AG20443 (cell line): ENCODE data around the gene GABBR2.
"Not testable (repeated sequence)": the region's sequence is repeated elsewhere in the genome, so short reads cannot be mapped to it uniquely, and the experiment has no call there.

Source experiments
- DNase-seq: peaks from one replicate; pipeline ENCODE4 v3.0.0; 2012; ENCODE audit warnings: low spot score, mixed read lengths

The GABBR2 gene

GRCh38 chr9:98594546-98595160 is 114.1 kb downstream of the GABBR2 start:
- no peak for DNase-seq

GRCh38 chr9:98593354-98594253 is 115.1 kb downstream of the GABBR2 start:
- DNase-seq = no peak

GRCh38 chr9:98591696-98592095 is 117.0 kb downstream of the GABBR2 start:
- DNase-seq = no peak

DNA sequence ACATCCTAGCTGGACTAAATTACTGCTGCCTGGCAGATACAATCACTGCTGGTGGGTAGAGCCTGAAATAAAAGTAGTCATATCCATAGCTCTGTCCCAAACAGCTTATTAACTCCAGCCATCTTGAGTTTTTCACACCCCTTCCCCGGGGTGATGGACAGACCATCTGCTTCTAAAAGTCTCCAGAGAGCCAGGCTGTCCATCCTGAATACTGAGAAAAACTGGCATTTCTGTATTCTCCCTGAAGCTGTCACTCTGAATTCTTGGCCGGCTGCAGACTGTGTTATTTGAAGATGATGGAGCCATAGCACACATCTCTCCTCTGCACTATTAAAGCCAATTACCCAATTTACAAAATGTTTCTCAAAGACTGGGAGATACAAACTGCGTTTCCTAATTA is 118.6 kb downstream of the GABBR2 start:
- no peak for DNase-seq

- DNase-seq = no peak
Observed at GRCh38 chr9:98589102-98589501, 119.6 kb downstream of the GABBR2 start.

DNA sequence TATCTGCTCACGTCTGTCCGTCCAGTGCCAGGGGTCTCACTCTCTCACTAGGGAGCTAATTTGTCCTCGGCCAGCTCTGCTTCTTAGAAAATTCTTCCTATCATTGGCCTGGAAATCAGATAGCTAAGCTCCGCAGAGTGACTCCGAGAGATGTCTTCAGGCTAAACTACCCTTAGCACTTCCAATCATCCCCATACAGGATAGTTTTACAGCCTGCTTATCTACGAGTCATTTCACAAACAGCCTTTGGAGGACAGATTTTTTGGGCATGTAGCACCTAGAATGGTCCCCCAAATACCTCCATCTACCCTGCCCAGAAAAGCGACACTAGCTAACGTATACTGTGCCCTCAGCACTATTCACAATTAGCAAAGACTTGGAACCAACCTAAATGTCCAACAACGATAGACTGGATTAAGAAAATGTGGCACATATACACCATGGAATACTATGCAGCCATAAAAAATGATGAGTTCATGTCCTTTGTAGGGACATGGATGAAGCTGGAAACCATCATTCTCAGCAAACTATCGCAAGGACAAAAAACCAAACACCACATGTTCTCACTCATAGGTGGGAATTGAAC is 123.8 kb downstream of the GABBR2 start:
- not testable (repeated sequence) for DNase-seq

DNA sequence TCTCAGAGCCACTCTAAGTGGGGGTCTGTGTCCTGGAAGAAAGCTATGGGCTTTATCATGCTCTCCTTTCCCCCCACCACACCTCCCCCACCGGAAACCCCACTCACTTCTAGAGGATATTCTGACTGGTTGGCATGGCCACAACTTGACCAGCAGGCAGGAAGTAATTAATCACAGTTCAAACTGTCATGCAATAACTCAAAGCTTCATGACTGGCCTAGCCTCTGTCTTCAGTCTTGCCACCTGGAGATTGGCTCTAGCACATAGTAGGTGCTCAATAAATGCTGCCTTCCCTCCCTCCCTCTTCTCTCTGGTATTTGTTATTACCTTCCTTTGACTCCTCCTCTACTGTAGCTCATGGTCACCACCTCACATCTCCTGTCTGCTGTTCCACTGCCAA is 124.7 kb downstream of the GABBR2 start:
- no peak for DNase-seq

DNA sequence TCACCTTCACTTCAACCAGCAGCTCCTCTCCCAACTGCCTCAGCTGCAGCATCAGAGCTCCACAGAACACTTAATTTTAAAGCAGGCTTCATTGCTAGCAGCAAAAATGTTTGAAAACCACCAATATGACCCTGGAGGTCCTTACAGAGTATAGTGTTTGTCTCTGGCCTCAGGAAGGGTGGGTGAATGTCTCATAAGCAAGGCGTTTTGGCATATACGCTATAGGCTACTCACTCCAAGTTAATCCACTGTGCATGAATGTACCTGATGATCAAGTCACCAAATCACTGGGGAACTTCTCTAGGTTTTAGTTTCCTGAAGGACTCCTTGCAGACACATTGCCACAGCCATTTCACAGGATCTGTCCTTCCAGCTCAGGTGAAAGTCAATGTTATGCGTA is 125.3 kb downstream of the GABBR2 start:
- no peak for DNase-seq

DNA sequence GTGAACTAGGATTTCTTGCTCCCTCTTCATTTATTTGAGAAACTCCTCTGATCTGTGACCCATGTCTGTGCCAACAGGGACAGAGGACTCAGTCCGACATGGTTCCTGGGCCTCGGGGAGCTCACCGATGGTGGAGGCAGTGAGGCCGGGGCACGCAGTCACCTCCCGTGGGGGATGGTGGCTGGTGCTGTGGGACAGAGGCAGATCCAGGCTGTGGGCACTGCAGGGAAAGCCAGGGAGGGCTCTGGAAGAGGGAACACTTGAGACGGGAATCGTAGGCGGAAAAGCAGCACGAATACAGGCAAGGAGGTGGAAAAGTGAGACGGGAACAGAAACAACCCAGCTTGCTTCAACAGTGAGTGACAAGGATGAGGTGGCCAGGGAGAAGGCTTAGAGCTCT is 127.8 kb downstream of the GABBR2 start:
- no peak for DNase-seq

DNA sequence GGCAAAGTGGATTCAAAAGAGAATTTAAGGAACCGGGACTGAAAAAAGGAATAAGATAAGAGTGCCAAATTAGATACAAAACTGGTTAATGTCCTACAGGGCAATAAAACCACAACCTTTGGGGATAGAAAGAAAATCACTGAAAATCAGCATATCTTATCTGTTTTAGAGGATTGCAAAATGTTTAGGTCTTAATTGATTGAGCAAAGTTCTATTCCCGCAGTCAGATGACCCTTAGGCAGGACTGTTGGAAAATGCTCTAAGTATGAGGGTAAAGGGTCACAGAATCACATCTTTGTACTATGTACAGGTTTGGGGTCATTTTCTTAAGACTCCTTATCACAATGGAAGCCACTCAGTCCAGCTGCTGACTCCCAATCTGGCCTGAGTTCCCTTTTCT is 129.0 kb downstream of the GABBR2 start:
- DNase-seq = no peak

GRCh38 chr9:98577446-98577845 is 131.3 kb downstream of the GABBR2 start:
- no peak for DNase-seq

DNA sequence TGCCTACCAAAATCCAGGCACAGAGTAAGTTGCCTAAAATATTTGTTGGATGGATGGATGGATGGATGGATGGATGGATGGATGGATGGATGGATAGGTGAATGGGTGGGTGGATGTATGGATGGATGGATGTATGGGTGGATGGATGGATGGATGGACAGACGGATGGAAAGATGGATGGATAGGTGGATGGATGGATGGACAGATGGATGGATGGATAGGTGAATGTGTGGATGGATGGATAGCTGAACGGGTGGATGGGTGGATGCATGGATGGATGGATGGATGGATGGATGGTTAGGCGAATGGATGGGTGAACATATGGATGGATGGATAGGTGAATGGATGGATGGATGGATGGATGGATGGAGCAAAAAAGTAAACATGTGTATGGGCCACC is 131.9 kb downstream of the GABBR2 start:
- no peak for DNase-seq

GRCh38 chr9:98576354-98576753 is 132.4 kb downstream of the GABBR2 start:
- DNase-seq = no peak

DNA sequence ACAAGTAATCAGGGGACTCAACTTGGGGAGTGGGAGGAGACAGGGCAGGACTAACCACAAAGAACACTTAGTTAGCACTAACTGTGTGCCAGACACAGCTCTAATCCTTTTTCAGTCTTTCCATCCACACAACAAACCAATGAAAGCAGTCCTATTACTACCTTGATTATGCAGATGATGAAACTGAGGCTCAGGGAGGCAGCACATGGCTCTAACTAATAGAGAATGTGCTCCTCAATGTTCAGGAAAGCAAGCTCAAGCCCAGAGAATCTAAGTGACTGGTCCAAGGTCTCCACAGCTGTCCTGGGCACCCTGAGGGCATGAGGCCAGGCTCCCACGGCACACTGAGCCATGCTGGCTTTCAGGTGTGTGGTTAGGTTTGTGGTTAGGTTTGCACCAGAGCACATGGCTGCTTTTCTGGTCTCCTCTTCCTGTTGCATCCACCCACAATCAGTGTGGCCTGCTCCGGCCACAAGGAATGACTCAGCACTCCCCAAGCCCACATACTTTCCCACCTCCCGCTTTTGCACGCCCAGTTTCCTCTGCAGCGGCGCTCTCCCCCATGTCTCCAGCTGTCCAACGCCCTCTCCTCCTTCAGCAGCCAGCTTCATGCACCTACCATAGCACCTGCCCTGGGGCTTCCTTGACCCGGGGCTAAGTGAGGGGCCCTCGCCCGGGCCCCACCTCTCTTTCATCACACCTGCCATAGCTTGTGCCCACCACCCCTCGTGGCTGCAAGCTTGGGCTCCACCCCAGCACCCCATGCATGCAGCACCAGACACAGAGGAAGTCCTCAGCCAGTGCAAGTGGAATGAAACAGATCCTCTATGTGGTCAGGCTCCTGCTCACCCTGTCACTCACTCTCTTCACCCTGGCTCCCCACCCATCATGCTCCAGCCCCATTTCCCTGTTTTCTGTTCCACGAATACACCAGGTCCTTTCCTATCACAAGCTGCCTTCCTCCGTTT is 133.1 kb downstream of the GABBR2 start:
- peak; percentile 74 for DNase-seq

DNA sequence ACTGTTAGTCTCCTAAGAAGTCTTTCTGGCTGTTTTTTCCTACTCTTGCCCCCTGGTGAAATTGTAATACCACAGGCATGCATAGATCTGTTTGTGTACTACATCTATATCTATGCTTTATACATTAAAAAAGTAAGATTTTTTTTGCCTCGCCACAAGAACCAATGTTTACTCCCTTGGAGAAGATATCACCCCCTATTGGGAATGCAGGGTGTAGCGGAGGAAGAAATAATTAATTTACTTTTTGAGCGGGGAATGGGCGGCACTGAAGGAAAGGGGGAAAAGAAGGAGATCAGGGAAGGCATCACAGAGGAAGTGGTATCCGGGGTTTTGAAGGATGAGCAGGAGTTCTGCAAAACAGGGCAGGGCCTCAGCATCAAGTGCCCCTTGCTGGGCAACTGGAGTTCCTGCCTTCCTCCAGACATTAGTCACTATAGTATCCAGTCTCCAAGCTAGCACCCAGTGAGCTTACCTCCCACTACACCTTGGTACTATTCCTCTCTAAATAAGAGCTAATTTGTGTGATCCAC is 134.9 kb downstream of the GABBR2 start:
- DNase-seq = no peak

- no peak for DNase-seq
Observed at GRCh38 chr9:98572796-98573195, 135.9 kb downstream of the GABBR2 start.

- no peak for DNase-seq
Observed at GRCh38 chr9:98572054-98572627, 136.6 kb downstream of the GABBR2 start.

DNA sequence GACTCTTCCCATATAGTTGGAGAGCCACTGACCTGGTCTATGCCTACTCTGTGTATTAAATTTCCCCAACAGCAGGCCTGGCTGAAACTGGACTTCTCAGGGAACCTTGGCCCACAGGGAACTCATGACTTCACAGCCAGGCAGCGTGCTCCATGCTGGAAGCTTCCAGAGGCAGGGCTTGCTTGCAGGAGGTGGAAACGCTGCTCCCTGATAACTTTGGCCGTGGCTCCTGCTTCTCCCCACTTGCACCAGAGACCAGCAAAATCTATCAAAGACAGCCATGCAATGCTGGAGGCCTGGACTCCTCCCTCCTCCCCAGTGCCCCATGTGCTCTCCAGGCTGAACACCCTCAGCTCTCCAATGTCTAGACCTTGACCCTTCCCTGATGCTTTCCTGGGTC is 137.1 kb downstream of the GABBR2 start:
- DNase-seq = no peak

- DNase-seq = no peak
Observed at GRCh38 chr9:98570663-98571440, 137.9 kb downstream of the GABBR2 start.

DNA sequence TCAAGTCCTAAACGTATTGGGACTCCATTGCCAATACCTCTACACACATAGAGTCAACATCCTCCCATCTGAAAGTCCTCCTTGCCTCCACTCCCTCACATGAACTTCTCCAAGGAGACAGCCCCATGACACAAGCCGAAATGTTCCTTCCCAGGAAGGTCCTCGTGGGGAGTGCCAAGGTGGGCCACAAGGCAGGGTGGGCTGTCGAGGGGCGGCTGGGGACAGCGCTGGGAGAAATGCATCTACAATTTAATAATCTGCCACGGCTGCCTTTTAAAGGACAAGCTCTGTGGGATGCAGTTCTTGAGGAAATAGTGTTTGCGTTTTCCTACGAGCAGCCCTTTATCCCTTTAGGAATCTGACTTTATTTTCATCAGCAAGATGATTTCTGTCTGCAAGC is 138.7 kb downstream of the GABBR2 start:
- DNase-seq = no peak

DNA sequence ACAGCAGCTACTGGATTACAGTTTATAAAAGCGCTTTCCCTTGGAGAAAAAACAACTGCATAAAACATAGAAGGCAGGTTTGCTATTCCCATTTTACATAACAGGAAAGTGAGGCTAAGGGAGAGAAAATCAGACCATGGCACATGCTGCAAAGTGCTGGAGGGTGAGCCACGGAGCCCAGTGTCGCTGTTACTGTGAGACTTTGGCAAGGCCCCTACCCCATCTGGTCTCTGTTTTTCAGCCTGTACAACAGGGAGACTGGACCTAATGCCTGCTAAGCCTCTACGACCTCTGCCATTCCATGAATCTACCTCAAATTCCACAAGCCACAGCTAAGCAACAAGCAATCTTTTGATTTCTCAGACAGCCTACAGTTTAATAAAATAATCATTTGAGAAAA is 139.2 kb downstream of the GABBR2 start:
- DNase-seq = no peak
